HL-60 (cell line): Measurements from ENCODE around the gene ERBB4.
"Not testable (repeated sequence)": the region's sequence is repeated elsewhere in the genome, so short reads cannot be mapped to it uniquely, and the experiment has no call there.

ENCODE experiments used
- DNase-seq, 2 experiments: peaks; one replicate each; pipeline ENCODE4 v3.0.0-alpha.2; 2010 to 2020; ENCODE audit warnings: low read depth in 1 of 2, low spot score in 1 of 2
- H3K27ac ChIP-seq: fragments of 250-450 bp; sonication (Bioruptor Pico); replicated peaks from 2 replicates; pipeline ENCODE4 v1.5.1; 2020; ENCODE audit warnings: mild to moderate bottlenecking, moderate library complexity
- H3K27me3 ChIP-seq: fragments of 250-450 bp; sonication (Bioruptor Pico); 2 replicates; pipeline ENCODE4 v1.5.1; 2021; ENCODE audit warnings: mild to moderate bottlenecking, moderate library complexity; ENCODE audit not compliant: insufficient read depth, poor library complexity, severe bottlenecking
- H3K4me3 ChIP-seq: replicated peaks from 2 replicates; pipeline ENCODE4 v1.5.1; 2011; ENCODE audit warnings: mild to moderate bottlenecking, control low read depth, low read length; ENCODE audit not compliant: insufficient read depth
- GABPA ChIP-seq: IDR thresholded peaks from 2 replicates; pipeline ENCODE4 v1.6.1; 2012; ENCODE audit warnings: low read depth
- POLR2AphosphoS5 ChIP-seq: IDR thresholded peaks from 2 replicates; pipeline ENCODE4 v1.6.1; 2012; ENCODE audit warnings: low read depth
- SPI1 ChIP-seq: IDR thresholded peaks from 2 replicates; pipeline ENCODE4 v1.6.1; 2012; ENCODE audit warnings: low read depth, mild to moderate bottlenecking, borderline replicate concordance
- TF ChIP-seq, protein P1 (sequence below): IDR thresholded peaks from one replicate; pipeline ENCODE4 v1.5.1; 2011; ENCODE audit warnings: low read length, control low read depth, inconsistent platforms; ENCODE audit not compliant: insufficient read depth
- TF ChIP-seq, protein P2 (sequence below): IDR thresholded peaks from 2 replicates; pipeline ENCODE4 v1.6.1; 2012; ENCODE audit warnings: low read depth; ENCODE audit not compliant: insufficient replicate concordance

Gene ERBB4

DNA sequence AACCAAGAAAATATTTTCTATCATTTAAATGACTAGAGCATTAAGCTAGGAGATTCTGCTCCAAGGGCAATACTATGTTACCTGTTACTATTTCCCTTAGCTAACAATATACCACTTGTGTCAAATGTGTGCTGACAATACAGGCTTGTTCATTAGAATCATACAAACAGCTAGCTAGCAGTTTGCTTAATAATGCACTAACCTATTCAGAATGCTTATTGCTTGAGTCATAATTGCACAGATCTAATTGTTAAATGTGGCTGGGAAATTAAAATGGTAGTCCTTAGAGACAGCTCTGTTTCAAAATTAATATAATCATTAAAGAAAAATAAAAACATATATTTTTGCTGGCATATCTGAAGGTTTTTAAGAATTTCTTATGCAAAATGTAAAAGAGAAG lies 344.2 kb downstream of the ERBB4 start:
- Histone ChIP-seq H3K27ac (no peak overlapping the region), H3K4me3 (no peak overlapping the region), H3K27me3 (no peaks in the 10 kb centered on the region)
- DNase-seq: no peak
- TF ChIP-seq, protein P1, sequence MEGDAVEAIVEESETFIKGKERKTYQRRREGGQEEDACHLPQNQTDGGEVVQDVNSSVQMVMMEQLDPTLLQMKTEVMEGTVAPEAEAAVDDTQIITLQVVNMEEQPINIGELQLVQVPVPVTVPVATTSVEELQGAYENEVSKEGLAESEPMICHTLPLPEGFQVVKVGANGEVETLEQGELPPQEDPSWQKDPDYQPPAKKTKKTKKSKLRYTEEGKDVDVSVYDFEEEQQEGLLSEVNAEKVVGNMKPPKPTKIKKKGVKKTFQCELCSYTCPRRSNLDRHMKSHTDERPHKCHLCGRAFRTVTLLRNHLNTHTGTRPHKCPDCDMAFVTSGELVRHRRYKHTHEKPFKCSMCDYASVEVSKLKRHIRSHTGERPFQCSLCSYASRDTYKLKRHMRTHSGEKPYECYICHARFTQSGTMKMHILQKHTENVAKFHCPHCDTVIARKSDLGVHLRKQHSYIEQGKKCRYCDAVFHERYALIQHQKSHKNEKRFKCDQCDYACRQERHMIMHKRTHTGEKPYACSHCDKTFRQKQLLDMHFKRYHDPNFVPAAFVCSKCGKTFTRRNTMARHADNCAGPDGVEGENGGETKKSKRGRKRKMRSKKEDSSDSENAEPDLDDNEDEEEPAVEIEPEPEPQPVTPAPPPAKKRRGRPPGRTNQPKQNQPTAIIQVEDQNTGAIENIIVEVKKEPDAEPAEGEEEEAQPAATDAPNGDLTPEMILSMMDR: no peak
- TF ChIP-seq GABPA (no peak), POLR2AphosphoS5 (no peak), SPI1 (no peak)
- TF ChIP-seq, protein P2, sequence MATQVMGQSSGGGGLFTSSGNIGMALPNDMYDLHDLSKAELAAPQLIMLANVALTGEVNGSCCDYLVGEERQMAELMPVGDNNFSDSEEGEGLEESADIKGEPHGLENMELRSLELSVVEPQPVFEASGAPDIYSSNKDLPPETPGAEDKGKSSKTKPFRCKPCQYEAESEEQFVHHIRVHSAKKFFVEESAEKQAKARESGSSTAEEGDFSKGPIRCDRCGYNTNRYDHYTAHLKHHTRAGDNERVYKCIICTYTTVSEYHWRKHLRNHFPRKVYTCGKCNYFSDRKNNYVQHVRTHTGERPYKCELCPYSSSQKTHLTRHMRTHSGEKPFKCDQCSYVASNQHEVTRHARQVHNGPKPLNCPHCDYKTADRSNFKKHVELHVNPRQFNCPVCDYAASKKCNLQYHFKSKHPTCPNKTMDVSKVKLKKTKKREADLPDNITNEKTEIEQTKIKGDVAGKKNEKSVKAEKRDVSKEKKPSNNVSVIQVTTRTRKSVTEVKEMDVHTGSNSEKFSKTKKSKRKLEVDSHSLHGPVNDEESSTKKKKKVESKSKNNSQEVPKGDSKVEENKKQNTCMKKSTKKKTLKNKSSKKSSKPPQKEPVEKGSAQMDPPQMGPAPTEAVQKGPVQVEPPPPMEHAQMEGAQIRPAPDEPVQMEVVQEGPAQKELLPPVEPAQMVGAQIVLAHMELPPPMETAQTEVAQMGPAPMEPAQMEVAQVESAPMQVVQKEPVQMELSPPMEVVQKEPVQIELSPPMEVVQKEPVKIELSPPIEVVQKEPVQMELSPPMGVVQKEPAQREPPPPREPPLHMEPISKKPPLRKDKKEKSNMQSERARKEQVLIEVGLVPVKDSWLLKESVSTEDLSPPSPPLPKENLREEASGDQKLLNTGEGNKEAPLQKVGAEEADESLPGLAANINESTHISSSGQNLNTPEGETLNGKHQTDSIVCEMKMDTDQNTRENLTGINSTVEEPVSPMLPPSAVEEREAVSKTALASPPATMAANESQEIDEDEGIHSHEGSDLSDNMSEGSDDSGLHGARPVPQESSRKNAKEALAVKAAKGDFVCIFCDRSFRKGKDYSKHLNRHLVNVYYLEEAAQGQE: no peak

DNA sequence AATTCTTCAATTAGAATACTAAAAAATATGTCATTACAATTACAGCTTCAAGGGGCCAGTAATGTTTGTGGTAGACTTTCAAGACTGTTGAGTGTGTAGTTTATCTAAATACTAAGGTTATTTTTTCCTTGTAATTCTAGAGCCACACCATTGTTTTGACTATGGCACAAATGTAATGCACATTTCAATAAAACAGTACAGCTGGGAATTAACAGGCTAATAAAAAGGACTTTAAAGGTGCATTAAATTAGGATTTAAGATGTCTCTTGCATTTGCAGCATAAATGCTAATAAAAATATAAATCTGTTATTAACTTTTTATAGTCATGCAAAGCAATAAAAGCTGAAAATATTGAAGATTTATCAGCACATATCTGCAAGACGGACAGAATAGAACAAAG lies 344.8 kb downstream of the ERBB4 start:
- Histone ChIP-seq H3K27ac (no peak overlapping the region), H3K27me3 (no peaks in the 10 kb centered on the region), H3K4me3 (no peak overlapping the region)
- DNase-seq: no peak
- TF ChIP-seq SPI1 (no peak), GABPA (no peak), POLR2AphosphoS5 (no peak)

DNA sequence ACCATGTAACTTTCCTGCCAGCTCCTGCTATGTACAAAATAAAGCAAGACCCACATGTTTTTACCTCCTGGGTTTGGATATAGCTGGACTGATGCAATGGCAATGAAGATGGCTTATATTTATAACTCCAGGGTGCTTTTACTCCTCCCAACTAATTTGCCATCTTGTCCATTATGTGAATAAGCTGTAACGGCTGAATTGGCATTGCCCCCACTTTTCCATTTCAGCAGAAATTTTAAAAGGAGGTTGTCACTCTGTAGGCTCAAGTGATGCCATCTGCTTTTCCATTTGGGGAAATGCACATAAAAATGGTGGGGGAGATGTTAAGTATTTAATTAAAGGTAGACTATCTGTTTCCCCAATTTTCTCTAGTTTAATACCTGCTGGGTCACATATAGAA lies 345.5 kb downstream of the ERBB4 start:
- no peaks in the 10 kb centered on the region for H3K27me3 ChIP-seq
- no peak for TF ChIP-seq POLR2AphosphoS5
- TF ChIP-seq, protein P2: no peak
- TF ChIP-seq SPI1: no peak
- TF ChIP-seq, protein P1: no peak
- TF ChIP-seq GABPA: no peak
- no peak overlapping the region for H3K4me3 ChIP-seq
- no peak overlapping the region for H3K27ac ChIP-seq
- no peak for DNase-seq

DNA sequence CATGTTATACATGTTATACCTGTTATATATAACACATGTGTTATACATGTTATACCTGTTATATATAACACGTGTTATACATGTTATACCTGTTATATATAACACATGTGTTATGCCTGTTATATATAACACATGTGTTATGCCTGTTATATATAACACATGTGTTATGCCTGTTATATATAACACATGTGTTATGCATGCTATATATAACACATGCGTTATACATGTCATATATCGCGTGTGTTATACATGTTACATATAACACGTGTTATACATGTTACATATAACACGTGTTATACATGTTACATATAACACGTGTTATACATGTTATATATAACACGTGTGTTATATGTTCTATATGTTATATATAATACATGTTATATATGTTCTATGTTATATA lies 347.2 kb downstream of the ERBB4 start:
- not testable (repeated sequence) for H3K27ac ChIP-seq, H3K4me3 ChIP-seq, DNase-seq, H3K27me3 ChIP-seq

DNA sequence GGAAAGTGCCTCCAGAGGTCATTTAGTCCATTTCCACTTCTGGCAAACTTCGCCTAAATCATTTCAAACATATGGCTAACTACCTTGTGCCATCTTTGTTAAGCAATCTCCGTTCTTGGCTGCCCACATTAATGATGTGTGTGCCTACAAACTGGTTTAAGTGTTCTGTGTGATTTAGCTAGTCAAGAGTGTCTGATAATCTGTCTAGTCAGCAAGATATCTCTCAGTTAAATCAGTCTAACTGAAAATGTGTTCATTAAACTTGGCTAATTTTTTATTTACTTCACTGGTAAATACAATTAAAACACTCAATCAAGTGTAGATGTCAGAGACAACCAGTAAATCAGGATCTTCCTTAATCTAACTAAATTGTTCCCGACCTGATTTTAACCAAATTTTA lies 352.4 kb downstream of the ERBB4 start:
- H3K27ac ChIP-seq: no peak overlapping the region
- no peak overlapping the region for H3K4me3 ChIP-seq
- TF ChIP-seq POLR2AphosphoS5 (no peak), SPI1 (no peak), GABPA (no peak)
- TF ChIP-seq, protein P2: no peak
- TF ChIP-seq, protein P1: no peak
- no peak for DNase-seq
- no peaks in the 10 kb centered on the region for H3K27me3 ChIP-seq
